ENCODE data around the gene PTRHD1. TPM values are rescaled to one million over a fixed set of nuclear protein-coding genes. Genes with fewer than 3 reads are reported as not detected.

PTRHD1 gene
- total RNA-seq, 1 experiment from 2014 or later = 51.0 TPM

DNA sequence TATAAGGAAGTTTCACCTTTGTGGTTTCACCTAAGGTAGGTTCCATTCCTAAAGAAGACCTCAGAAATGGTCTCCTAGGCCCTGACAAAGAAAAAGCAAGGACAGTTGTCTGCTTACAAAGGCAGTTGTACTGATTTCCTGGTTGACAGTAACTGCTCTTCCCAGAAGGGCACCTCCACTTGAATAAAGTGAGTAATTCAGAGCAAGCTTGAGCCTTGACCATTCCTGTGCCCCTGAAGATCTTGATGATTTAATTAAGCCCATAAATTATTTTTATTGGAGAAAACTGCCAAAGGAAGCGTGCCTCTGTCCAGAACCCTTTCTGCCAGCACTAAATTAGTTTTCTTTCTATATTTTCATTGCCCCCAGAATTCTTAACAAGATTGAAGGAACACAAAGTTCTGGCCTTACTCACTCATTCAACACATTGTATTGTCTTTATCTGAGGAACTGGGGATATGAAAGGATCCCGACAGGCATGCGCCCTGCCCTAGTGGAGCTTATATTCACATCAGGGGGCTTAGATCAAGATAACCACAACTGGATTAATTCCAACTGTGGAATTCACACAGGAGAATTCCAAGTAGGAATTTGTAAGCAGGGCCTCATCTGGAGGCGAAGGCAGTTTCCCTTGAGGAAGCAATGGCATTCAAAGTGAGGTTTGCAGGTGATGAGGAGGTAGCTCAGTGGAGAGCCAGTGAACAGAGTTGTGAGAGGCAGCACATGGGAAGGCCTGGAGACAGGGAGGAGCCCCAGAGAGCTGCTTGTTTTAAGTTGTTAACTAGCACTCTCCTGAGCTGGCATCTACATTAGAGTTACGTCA lies 21.2 kb downstream of the PTRHD1 start:
- DNase-seq (ENCODE audit: low read depth in 1 of 2, low spot score in 2 of 2) = no peak
- Histone ChIP-seq H3K9me3 (replicated peaks) (no peaks in the 10 kb centered on the region), H3K4me3 (no peak overlapping the region), H3K27me3 (replicated peaks) (no peaks in the 10 kb centered on the region), H3K36me3 (peaks cover 3% of the 10 kb centered on the region; the same call in 1 of the 2 replicates), H3K27ac (no peak overlapping the region), H3K4me1 (replicated peaks) (no peaks in the 10 kb centered on the region)

DNA sequence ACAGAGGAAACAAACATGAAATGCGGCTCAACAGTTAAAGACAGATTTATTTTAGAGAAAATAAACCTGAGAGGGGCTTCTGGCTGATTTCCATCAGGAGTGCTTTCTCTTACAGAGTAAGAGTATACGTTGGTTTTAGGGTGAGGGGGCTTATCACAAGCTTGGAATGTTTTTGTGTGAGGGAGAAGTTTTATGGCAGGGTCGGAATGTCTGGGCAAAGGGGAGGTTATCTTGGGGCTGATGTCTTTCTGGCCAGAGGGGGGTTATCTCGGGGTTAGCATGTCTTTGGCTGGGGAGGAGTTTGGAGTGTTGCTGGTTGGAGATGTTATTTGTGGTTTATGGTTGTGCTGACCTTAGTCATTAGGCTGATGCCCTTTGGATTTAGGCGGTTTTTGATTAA lies 22.1 kb downstream of the PTRHD1 start:
- no peak for DNase-seq (ENCODE audit: low read depth in 1 of 2, low spot score in 2 of 2)
- H3K27ac ChIP-seq = no peak overlapping the region
- no peaks in the 10 kb centered on the region for H3K9me3 ChIP-seq (replicated peaks)
- no peak overlapping the region for H3K4me3 ChIP-seq
- no peaks in the 10 kb centered on the region for H3K4me1 ChIP-seq (replicated peaks)
- H3K27me3 ChIP-seq (replicated peaks) = no peaks in the 10 kb centered on the region
- peaks cover 3% of the 10 kb centered on the region; the same call in 1 of the 2 replicates for H3K36me3 ChIP-seq

DNA sequence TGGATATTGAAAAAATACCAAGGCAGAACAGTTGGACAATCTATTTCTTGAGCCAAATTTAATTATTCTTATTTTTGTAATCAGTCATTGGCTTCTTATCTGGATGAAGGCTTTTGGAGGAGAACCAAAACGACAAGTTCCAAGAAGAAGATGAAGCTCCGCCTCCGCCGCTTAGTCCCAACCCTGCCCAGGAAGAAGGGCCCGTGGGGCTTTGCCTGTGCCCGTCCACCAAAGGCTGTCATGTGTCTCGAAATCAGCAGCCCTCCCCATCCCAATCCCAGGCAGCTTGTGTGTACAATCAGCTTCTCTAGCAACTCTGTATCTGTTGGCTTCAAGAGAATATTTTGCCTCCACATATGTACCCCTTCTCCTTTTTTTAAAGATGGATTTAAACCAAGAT lies 24.6 kb downstream of the PTRHD1 start:
- peaks cover 3% of the 10 kb centered on the region; the same call in 1 of the 2 replicates for H3K36me3 ChIP-seq
- H3K4me1 ChIP-seq (replicated peaks) = no peaks in the 10 kb centered on the region
- H3K27me3 ChIP-seq (replicated peaks) = no peaks in the 10 kb centered on the region
- H3K9me3 ChIP-seq (replicated peaks) = no peaks in the 10 kb centered on the region
- H3K4me3 ChIP-seq = no peak overlapping the region
- H3K27ac ChIP-seq = no peak overlapping the region
- DNase-seq (ENCODE audit: low read depth in 1 of 2, low spot score in 2 of 2) = no peak

DNA sequence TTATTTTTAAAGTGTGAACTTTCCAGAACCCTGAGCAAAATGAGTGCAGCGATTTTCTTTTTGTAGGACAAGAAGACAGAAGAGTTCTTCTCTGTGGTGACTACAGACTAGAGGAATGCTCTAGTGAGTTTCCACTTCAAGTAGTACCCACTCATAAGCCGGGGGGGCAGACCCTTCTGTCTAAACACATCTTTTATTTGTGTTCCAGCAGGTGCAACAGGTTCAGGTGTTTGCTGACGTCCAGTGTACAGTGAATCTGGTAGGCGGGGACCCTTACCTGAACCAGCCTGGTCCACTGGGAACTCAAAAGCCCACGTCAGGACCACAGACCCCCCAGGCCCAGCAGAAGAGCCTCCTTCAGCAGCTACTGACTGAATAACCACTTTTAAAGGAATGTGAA lies 25.2 kb downstream of the PTRHD1 start:
- DNase-seq (ENCODE audit: low read depth in 1 of 2, low spot score in 2 of 2) = no peak

DNA sequence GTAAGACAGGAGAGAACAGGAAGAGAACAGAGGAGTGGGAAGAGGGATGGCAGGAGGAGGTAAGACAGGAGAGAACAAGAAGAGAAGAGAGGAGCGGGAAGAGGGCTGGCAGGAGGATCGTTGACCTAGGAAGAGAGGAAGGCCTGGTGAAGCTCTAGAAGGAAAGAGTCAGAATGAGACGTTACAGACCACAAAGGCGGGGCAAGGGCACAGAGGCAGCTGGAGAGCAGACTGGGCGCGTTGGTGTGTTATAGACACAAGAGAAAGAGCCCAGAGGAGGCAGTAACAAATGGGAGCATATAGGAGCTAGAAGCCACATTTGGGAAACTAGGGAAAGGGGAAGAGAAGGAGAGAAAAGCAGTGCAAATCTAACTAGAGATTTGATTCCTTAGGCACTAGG lies 26.6 kb downstream of the PTRHD1 start:
- H3K4me1 ChIP-seq (replicated peaks) = no peaks in the 10 kb centered on the region
- DNase-seq (ENCODE audit: low read depth in 1 of 2, low spot score in 2 of 2) = no peak
- no peaks in the 10 kb centered on the region for H3K9me3 ChIP-seq (replicated peaks)
- H3K27me3 ChIP-seq (replicated peaks) = no peaks in the 10 kb centered on the region
- peaks cover 6% of the 10 kb centered on the region; the same call in 1 of the 2 replicates for H3K36me3 ChIP-seq
- no peak overlapping the region for H3K27ac ChIP-seq
- H3K4me3 ChIP-seq = no peak overlapping the region

More for the DNA sequence above, 25.2 kb downstream of the PTRHD1 start:
- Histone ChIP-seq H3K9me3 (replicated peaks) (no peaks in the 10 kb centered on the region), H3K36me3 (peaks cover 3% of the 10 kb centered on the region; the same call in 1 of the 2 replicates), H3K27ac (no peak overlapping the region), H3K4me3 (no peak overlapping the region), H3K4me1 (replicated peaks) (no peaks in the 10 kb centered on the region), H3K27me3 (replicated peaks) (no peaks in the 10 kb centered on the region)

DNA sequence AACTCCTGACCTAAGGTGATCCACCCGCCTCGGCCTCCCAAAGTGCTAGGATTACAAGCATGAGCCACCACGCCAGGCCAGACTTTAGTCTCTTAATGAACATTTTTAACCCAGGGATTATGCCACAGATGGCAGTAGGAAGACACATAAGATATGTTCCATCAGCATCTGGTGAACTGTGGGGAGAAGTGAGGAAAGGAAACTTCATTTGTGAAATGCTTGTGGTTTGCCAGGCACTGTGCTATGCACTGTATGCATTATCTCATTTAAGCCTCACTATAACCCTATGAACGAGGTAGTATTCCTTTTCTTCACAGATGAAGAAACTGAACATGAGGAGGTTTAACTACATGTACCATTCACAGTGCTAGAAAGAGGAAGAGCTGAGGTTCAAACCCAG lies 29.3 kb downstream of the PTRHD1 start:
- no peaks in the 10 kb centered on the region for H3K9me3 ChIP-seq (replicated peaks)
- DNase-seq (ENCODE audit: low read depth in 1 of 2, low spot score in 2 of 2) = no peak
- no peak overlapping the region for H3K27ac ChIP-seq
- no peak overlapping the region for H3K4me3 ChIP-seq
- no peaks in the 10 kb centered on the region for H3K27me3 ChIP-seq (replicated peaks)
- H3K36me3 ChIP-seq = peaks cover 7% of the 10 kb centered on the region; the same call in 1 of the 2 replicates
- H3K4me1 ChIP-seq (replicated peaks) = no peaks in the 10 kb centered on the region

DNA sequence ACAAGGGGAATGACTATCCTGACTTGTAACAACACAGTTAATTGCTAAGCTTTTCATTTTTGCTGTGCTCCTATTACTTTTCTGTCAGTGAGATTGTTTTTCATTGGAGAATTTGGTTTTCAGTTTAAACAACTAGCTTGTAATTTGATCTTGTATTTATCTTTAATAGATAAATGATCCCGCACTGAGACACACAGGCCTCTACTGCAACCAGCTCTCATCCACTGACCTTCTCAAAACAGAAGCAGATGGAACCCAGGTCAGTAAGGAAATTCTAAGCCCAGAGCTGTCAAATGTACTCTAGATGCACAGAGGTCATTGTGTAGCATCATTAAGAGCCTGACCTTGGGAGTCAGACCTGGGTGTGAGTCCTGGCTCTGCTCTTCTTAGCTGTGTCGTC lies 30.7 kb downstream of the PTRHD1 start:
- Histone ChIP-seq H3K4me1 (replicated peaks) (no peaks in the 10 kb centered on the region), H3K9me3 (replicated peaks) (no peaks in the 10 kb centered on the region), H3K36me3 (peaks cover 8% of the 10 kb centered on the region; the same call in 1 of the 2 replicates), H3K4me3 (no peak overlapping the region), H3K27me3 (replicated peaks) (no peaks in the 10 kb centered on the region), H3K27ac (no peak overlapping the region)
- DNase-seq (ENCODE audit: low read depth in 1 of 2, low spot score in 2 of 2) = no peak

DNA sequence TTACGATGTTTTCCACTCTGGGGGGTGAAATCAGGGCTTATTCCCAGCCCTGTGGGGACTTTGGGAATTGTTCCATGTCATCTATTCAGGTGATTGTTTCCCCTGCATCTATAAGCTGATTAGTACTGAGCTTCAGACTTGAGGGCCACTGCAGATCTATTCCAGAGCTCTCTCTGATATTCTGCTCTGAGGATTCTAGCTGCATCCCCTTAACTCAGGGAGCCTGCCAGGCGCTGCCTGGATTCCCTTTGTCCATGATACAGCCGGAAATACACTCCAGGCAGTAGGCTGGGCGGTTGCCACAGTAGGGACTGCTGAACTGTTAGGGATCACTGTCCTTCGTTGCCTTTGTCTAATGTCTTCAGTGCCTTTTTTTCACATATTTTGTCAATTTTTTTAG lies 31.3 kb downstream of the PTRHD1 start:
- DNase-seq (ENCODE audit: low read depth in 1 of 2, low spot score in 2 of 2) = no peak
- H3K27ac ChIP-seq = no peak overlapping the region

DNA sequence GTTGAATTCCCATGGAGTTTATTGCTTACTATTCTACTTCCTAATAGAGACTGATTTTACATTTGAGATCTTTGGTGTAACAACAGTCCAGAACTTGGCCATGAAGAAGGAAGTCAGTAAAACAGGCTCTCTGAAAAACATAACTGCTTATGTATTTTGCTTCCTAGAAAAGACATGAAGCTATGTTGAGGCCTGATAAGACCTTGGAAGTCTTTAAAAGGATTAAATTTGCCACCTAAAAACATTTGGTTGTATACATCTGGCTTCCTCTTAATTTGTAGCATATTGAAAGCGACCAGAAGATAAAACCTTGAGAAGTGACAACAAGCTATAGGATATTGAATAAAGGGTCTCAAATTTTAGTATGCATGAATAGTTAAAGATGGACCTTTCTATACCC lies 36.4 kb downstream of the PTRHD1 start:
- Histone ChIP-seq H3K27me3 (replicated peaks) (no peaks in the 10 kb centered on the region), H3K9me3 (replicated peaks) (no peaks in the 10 kb centered on the region), H3K4me1 (replicated peaks) (no peaks in the 10 kb centered on the region), H3K4me3 (no peak overlapping the region), H3K36me3 (peaks cover 10% of the 10 kb centered on the region; the same call in 1 of the 2 replicates), H3K27ac (no peak overlapping the region)
- DNase-seq (ENCODE audit: low read depth in 1 of 2, low spot score in 2 of 2) = no peak

More for the DNA sequence above, 31.3 kb downstream of the PTRHD1 start:
- Histone ChIP-seq H3K36me3 (peaks cover 8% of the 10 kb centered on the region; the same call in 1 of the 2 replicates), H3K9me3 (replicated peaks) (no peaks in the 10 kb centered on the region), H3K4me3 (no peak overlapping the region), H3K4me1 (replicated peaks) (no peaks in the 10 kb centered on the region), H3K27me3 (replicated peaks) (no peaks in the 10 kb centered on the region)

DNA sequence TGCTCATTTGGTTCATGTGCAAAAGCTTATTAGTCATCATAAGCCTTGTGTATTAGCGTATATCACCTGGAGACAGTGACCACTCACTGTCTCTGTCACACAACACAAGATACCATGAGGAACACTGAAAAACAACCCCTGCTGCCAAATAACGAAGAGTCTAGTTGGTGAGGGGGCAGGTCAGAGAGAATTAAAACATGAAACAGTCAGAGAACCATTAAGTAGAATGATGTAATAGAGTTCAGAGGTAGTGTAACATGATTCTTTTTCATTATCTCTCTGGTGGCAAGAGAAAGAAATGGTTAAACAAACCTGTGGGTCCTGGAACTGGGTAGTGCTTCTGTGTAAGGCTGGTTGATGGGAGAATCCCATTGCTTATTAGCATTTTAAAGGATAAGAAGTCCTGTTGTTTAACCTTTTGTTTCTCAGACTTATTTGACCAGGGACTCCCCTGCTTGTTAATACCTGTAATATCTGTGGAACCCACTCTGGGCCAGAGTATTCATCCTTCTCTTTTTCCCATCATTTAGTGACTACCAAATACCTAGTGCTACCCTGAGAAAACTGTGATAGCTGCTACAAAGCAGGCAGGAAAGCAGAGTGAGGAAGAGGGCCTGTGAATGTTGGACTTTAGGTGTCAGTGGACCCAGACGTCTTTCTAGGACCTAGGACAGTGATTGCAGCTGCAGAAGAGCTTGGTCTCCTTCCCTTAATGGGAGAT lies 38.0 kb downstream of the PTRHD1 start:
- Histone ChIP-seq H3K9me3 (replicated peaks) (no peaks in the 10 kb centered on the region), H3K4me1 (replicated peaks) (no peaks in the 10 kb centered on the region), H3K4me3 (no peak overlapping the region), H3K27me3 (replicated peaks) (no peaks in the 10 kb centered on the region), H3K27ac (no peak overlapping the region), H3K36me3 (peaks cover 10% of the 10 kb centered on the region; the same call in 1 of the 2 replicates)
- no peak for DNase-seq (ENCODE audit: low read depth in 1 of 2, low spot score in 2 of 2)

DNA sequence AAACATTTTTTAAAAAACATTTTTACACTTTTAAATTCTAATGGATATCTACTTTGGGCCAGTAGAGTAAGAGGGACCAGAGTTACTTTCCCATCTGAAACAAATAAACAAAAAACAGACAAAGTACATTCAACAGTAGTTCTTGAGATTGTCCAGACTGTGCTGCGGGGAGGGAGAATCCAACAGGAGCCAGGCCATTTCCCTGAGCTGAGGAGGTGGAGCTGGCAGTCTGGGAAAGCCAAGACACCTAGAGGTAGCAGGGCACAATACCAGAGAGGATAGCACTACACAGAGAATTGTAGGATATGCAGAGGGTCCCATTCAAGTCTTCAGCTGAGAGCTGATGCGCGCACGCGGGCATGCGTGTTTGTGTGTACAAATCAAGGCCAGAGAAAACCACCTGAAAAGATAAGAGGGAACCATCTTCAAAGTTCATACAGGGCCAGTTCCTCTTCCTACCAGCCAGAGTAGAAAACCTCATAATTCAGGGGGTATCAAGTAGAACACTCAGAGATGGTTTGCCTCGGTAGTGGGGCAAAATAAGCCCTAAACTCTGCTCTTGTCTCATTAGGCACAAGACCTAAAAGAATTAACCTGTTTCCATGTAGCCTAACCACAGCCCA lies 44.0 kb downstream of the PTRHD1 start:
- Histone ChIP-seq H3K4me3 (no peak overlapping the region), H3K4me1 (replicated peaks) (no peaks in the 10 kb centered on the region), H3K27ac (no peak overlapping the region), H3K9me3 (replicated peaks) (no peaks in the 10 kb centered on the region), H3K36me3 (no peaks in the 10 kb centered on the region; the same call in 1 of the 2 replicates), H3K27me3 (replicated peaks) (no peaks in the 10 kb centered on the region)
- DNase-seq (ENCODE audit: low read depth in 1 of 2, low spot score in 2 of 2) = no peak

DNA sequence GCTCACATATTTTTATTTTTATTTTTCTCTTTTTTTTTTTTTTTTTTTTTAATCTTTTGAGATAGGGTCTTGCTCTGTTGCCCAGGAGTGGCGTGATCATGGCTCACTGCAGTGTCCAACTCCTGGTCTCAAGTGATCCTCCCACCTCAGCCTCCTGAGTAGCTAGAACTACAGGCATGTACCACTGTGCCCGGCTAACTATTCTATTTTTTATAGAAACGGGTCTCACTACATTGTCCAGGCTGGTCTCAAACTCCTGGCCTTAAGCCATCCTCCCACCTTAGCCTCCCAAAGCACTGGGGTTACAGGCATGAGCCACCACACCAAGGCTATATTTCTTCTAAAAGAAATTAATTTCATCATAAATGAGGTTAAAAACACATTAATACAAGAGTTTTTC lies 45.9 kb downstream of the PTRHD1 start:
- no peak for DNase-seq (ENCODE audit: low read depth in 1 of 2, low spot score in 2 of 2)
- no peaks in the 10 kb centered on the region for H3K9me3 ChIP-seq (replicated peaks)
- H3K36me3 ChIP-seq = no peaks in the 10 kb centered on the region; the same call in 1 of the 2 replicates
- H3K4me3 ChIP-seq = no peak overlapping the region
- H3K27ac ChIP-seq = no peak overlapping the region
- no peaks in the 10 kb centered on the region for H3K4me1 ChIP-seq (replicated peaks)
- H3K27me3 ChIP-seq (replicated peaks) = no peaks in the 10 kb centered on the region

DNA sequence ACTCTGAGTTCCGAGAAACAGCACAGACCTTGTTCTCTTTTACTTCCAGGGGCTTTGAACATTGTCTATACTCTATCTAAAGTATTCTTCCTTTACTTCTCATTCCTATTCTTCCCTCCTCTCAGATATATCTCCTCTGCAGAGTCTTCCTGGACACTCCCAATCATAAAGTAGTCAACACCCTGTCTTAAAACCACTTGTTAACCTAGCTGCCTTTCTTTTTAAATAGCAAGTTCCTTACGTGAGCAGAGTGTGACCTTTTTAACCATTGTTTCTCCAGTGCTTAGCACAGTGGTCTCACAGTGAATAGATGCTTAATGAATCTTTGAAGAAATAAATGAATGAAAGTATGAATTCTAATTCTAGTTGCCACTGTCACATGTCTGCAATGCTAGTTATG lies 47.4 kb downstream of the PTRHD1 start:
- Histone ChIP-seq H3K27ac (no peak overlapping the region), H3K4me3 (no peak overlapping the region), H3K36me3 (no peaks in the 10 kb centered on the region; the same call in 1 of the 2 replicates), H3K9me3 (replicated peaks) (no peaks in the 10 kb centered on the region), H3K4me1 (replicated peaks) (no peaks in the 10 kb centered on the region), H3K27me3 (replicated peaks) (no peaks in the 10 kb centered on the region)
- no peak for DNase-seq (ENCODE audit: low read depth in 1 of 2, low spot score in 2 of 2)

DNA sequence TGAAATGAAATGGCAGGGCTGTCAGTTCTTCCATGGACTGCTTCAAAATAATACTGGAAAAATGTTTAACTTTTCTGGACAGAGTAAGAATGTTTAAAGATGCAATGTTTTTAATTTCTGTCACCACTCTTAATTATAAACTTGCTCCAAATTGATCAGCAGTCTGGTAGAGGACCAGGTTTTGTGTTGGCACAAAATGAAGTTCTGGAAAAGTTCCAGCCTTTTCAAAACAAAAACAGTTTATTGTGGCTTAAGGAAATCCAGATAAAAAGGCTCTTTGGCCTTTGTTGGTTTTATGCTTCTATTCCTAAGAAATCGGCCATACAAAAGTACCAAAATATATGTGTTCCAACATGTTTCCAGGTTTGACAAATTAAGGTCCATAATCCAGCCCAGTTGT lies 48.8 kb downstream of the PTRHD1 start:
- Histone ChIP-seq H3K9me3 (replicated peaks) (no peaks in the 10 kb centered on the region), H3K4me1 (replicated peaks) (no peaks in the 10 kb centered on the region), H3K36me3 (no peaks in the 10 kb centered on the region; the same call in 1 of the 2 replicates), H3K27me3 (replicated peaks) (no peaks in the 10 kb centered on the region), H3K4me3 (no peak overlapping the region), H3K27ac (no peak overlapping the region)
- no peak for DNase-seq (ENCODE audit: low read depth in 1 of 2, low spot score in 2 of 2)

Data from SJSA1 (cell line).